ENCODE data around the gene GRK3. TPM values are rescaled to one million over a fixed set of nuclear protein-coding genes. Genes with fewer than 3 reads are reported as not detected.
"Not testable (repeated sequence)": the region's sequence is repeated elsewhere in the genome, so short reads cannot be mapped to it uniquely, and the experiment has no call there.

The GRK3 gene
- total and polyA plus RNA-seq, 2 donors from 2014 or later = 1.6 to 11.5 TPM

- FAIRE-seq = no peak
These were observed 140.2 kb downstream of the GRK3 start for GRCh38 chr22:25704701-25705100.

DNA sequence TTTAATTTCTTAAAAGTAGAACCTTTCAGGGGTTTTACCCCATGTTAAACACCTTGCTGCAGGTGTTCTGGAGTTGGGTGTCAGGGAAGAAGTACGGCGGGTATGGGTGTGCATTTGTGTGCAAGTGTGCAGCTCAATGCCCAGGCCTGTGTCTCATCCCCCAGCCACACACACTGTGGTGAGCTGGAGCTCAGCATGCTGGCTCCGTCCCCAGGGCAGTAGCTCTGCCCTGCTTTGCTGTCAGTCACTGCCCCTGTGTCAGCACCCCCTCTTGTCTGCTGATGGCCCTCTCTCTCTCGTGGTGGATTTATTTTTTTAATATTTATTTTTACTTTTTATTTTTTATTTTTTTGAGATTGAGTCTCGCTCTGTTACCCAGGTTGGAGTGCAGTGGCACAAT is 141.7 kb downstream of the GRK3 start:
- no peaks in the 10 kb centered on the region for H3K36me3 ChIP-seq (ENCODE audit: control insufficient read depth in 2 of 3, insufficient read depth in 3 of 3, low read length in 3 of 3)
- no peak overlapping the region for H3K4me3 ChIP-seq (ENCODE audit: low read length in 3 of 3)
- H3K4me1 ChIP-seq (ENCODE audit: control insufficient read depth in 2 of 3, insufficient read depth in 2 of 3, low read depth in 1 of 3, low read length in 3 of 3) = no peaks in the 10 kb centered on the region
- DNase-seq = no peak
- FAIRE-seq = no peak
- no peak overlapping the region for H3K27ac ChIP-seq (ENCODE audit: low read depth in 2 of 2, low read length in 2 of 2)
- no peaks in the 10 kb centered on the region for H3K9me3 ChIP-seq (ENCODE audit: control insufficient read depth in 2 of 3, insufficient read depth in 1 of 3, low read length in 3 of 3)
- no peaks in the 10 kb centered on the region for H3K27me3 ChIP-seq (ENCODE audit: control insufficient read depth, insufficient read depth, low read length)
- TF ChIP-seq, protein P1, sequence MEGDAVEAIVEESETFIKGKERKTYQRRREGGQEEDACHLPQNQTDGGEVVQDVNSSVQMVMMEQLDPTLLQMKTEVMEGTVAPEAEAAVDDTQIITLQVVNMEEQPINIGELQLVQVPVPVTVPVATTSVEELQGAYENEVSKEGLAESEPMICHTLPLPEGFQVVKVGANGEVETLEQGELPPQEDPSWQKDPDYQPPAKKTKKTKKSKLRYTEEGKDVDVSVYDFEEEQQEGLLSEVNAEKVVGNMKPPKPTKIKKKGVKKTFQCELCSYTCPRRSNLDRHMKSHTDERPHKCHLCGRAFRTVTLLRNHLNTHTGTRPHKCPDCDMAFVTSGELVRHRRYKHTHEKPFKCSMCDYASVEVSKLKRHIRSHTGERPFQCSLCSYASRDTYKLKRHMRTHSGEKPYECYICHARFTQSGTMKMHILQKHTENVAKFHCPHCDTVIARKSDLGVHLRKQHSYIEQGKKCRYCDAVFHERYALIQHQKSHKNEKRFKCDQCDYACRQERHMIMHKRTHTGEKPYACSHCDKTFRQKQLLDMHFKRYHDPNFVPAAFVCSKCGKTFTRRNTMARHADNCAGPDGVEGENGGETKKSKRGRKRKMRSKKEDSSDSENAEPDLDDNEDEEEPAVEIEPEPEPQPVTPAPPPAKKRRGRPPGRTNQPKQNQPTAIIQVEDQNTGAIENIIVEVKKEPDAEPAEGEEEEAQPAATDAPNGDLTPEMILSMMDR (IDR thresholded peaks at IDR 0.05; ENCODE audit: borderline replicate concordance, extremely low read depth, insufficient read depth) = no peak
- intact Hi-C loops (cut with DNase I) = no loop called here
- H3K9ac ChIP-seq (ENCODE audit: low read length in 3 of 3) = no peak overlapping the region

More at GRCh38 chr22:25704701-25705100, 140.2 kb downstream of the GRK3 start:
- Histone ChIP-seq H3K27me3 (ENCODE audit: control insufficient read depth, insufficient read depth, low read length) (no peaks in the 10 kb centered on the region), H3K27ac (ENCODE audit: low read depth in 2 of 2, low read length in 2 of 2) (no peak overlapping the region), H3K4me1 (ENCODE audit: control insufficient read depth in 2 of 3, insufficient read depth in 2 of 3, low read depth in 1 of 3, low read length in 3 of 3) (no peaks in the 10 kb centered on the region), H3K9me3 (ENCODE audit: control insufficient read depth in 2 of 3, insufficient read depth in 1 of 3, low read length in 3 of 3) (no peaks in the 10 kb centered on the region), H3K9ac (ENCODE audit: low read length in 3 of 3) (no peak overlapping the region), H3K36me3 (ENCODE audit: control insufficient read depth in 2 of 3, insufficient read depth in 3 of 3, low read length in 3 of 3) (no peaks in the 10 kb centered on the region), H3K4me3 (ENCODE audit: low read length in 3 of 3) (no peak overlapping the region)
- no peak for DNase-seq
- intact Hi-C loops (cut with DNase I) = no loop called here
- TF ChIP-seq, protein P1 (IDR thresholded peaks at IDR 0.05; ENCODE audit: borderline replicate concordance, extremely low read depth, insufficient read depth) = no peak

GRCh38 chr22:25708430-25708829 is 144.0 kb downstream of the GRK3 start:
- H3K27ac ChIP-seq (ENCODE audit: low read depth in 2 of 2, low read length in 2 of 2); H3K4me3 ChIP-seq (ENCODE audit: low read length in 3 of 3); H3K36me3 ChIP-seq (ENCODE audit: control insufficient read depth in 2 of 3, insufficient read depth in 3 of 3, low read length in 3 of 3); DNase-seq; H3K9me3 ChIP-seq (ENCODE audit: control insufficient read depth in 2 of 3, insufficient read depth in 1 of 3, low read length in 3 of 3); H3K27me3 ChIP-seq (ENCODE audit: control insufficient read depth, insufficient read depth, low read length); intact Hi-C loops (cut with DNase I); H3K4me1 ChIP-seq (ENCODE audit: control insufficient read depth in 2 of 3, insufficient read depth in 2 of 3, low read depth in 1 of 3, low read length in 3 of 3); FAIRE-seq; H3K9ac ChIP-seq (ENCODE audit: low read length in 3 of 3): not testable (repeated sequence)

- Histone ChIP-seq H3K4me1 (ENCODE audit: control insufficient read depth in 2 of 3, insufficient read depth in 2 of 3, low read depth in 1 of 3, low read length in 3 of 3) (no peaks in the 10 kb centered on the region), H3K36me3 (ENCODE audit: control insufficient read depth in 2 of 3, insufficient read depth in 3 of 3, low read length in 3 of 3) (no peaks in the 10 kb centered on the region), H3K27me3 (ENCODE audit: control insufficient read depth, insufficient read depth, low read length) (no peaks in the 10 kb centered on the region), H3K9me3 (ENCODE audit: control insufficient read depth in 2 of 3, insufficient read depth in 1 of 3, low read length in 3 of 3) (no peaks in the 10 kb centered on the region), H3K4me3 (ENCODE audit: low read length in 3 of 3) (no peak overlapping the region), H3K27ac (ENCODE audit: low read depth in 2 of 2, low read length in 2 of 2) (no peak overlapping the region), H3K9ac (ENCODE audit: low read length in 3 of 3) (no peak overlapping the region)
- FAIRE-seq = no peak
- intact Hi-C loops (cut with DNase I) = no loop called here
- DNase-seq = no peak
- TF ChIP-seq, protein P1 (IDR thresholded peaks at IDR 0.05; ENCODE audit: borderline replicate concordance, extremely low read depth, insufficient read depth) = no peak
These were observed 145.3 kb downstream of the GRK3 start for GRCh38 chr22:25709758-25710157.
